ENCODE results near the gene PCDHGA7. TPM values are rescaled to one million over a fixed set of nuclear protein-coding genes. Genes with fewer than 3 reads are reported as not detected.

The PCDHGA7 gene
- total RNA-seq, 1 experiment from 2014 or later: 1.0 TPM

DNA sequence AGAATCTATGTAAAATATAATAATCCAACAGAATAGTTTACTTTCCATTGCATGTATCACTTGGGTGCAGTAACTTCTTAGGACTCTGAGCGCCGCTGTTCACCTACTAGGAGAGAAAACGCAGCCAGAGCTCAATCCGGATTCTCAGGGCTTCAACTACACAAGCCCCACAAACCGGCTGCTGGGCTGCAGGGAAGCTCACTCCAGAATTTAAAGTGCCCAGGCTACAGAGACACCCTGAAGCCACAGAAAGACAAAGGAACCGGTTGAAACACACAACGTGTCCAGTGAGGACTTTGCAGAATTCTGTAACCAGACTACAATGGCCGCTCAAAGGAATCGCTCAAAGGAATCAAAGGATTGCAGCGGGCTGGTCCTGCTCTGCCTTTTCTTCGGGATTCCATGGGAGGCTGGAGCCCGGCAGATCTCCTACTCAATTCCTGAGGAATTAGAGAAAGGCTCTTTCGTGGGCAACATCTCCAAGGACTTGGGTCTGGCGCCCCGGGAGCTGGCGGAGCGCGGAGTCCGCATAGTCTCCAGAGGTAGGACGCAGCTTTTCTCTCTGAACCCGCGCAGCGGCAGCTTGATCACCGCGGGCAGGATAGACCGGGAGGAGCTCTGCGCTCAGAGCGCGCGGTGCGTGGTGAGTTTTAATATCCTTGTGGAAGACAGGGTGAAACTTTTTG is 30.5 kb downstream of the PCDHGA7 start, which contains the start of gene PCDHGA10:
Gene PCDHGA10, plus strand, starts transcription at position 134 of the 686 bp plus-strand sequence. Its CDS starts 189 bp downstream, at position 323.

DNA sequence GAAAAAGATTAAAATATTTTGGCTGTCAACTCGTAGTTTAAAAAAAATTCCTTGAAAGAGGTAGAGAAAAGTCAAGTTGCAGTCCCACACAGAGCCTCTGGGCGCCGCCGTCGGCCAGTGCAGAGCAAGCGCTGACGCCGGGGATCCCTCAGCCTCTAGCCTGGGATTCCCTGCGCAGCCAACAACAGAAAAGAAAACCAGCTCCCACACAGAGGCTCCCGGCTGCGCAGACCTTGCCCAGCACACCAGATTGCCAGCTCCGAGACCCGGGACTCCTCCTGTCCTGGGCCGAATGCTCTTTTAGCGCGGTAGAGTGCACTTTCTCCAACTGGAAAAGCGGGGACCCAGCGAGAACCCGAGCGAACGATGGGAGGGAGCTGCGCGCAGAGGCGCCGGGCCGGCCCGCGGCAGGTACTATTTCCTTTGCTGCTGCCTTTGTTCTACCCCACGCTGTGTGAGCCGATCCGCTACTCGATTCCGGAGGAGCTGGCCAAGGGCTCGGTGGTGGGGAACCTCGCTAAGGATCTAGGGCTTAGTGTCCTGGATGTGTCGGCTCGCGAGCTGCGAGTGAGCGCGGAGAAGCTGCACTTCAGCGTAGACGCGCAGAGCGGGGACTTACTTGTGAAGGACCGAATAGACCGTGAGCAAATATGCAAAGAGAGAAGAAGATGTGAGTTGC is 35.1 kb downstream of the PCDHGA7 start, which contains the start of gene PCDHGB7:
Gene PCDHGB7, plus strand, starts transcription at position 184 of the 679 bp plus-strand sequence. Its CDS starts 183 bp downstream, at position 367.

DNA sequence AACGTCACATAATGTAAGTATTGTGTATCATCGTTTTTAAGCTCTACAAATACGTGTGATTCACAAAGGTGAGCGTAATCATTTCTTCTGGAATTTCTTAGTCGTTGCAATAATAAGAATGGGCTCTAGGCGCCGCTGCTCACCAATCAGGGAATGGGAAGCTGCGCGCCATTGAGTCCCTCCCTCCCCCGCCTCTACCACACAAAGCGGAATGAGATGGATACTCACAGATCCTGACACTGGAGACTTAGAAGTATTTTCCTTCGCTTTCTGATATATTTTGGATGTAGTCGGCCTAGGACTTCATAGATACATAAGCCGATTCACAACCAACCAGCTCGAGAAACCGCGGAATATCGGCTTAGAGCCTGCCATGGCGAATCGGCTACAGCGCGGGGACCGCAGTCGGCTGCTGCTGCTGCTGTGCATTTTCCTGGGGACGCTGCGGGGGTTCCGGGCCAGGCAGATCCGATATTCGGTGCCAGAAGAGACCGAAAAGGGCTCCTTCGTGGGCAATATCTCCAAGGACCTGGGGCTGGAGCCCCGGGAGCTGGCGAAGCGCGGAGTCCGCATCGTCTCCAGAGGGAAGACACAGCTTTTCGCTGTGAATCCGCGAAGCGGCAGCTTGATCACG is 38.4 kb downstream of the PCDHGA7 start, which contains the start of gene PCDHGA11:
Gene PCDHGA11, plus strand, starts transcription at position 197 of the 634 bp plus-strand sequence. Its CDS starts 177 bp downstream, at position 374.

DNA sequence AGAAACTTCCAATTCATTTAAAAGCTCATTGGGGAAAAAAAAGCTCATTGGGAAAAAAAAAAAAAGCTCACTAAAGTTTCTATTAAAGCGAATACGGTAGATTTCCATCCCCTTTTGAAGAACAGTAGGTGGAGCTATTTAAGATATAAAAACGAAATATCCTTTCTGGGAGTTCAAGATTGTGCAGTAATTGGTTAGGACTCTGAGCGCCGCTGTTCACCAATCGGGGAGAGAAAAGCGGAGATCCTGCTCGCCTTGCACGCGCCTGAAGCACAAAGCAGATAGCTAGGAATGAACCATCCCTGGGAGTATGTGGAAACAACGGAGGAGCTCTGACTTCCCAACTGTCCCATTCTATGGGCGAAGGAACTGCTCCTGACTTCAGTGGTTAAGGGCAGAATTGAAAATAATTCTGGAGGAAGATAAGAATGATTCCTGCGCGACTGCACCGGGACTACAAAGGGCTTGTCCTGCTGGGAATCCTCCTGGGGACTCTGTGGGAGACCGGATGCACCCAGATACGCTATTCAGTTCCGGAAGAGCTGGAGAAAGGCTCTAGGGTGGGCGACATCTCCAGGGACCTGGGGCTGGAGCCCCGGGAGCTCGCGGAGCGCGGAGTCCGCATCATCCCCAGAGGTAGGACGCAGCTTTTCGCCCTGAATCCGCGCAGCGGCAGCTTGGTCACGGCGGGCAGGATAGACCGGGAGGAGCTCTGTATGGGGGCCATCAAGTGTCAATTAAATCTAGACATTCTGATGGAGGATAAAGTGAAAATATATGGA is 48.0 kb downstream of the PCDHGA7 start, which contains the start of gene PCDHGA12:
Gene PCDHGA12, plus strand, starts transcription at position 176 of the 782 bp plus-strand sequence. Its CDS starts 253 bp downstream, at position 429.

Other genes with a start within 250 kb of the PCDHGA7 start
- 1.2 to 2.1 TPM (median 1.4 TPM) in 5 replicates for gene PCDHB5, start 247.5 kb upstream of the PCDHGA7 start, total RNA-seq (2022; extraction: Qiagen RNA extraction; ENCODE audit: low read depth)
- 0.62 to 1.1 TPM (median 0.85 TPM) in 5 replicates for gene PCDHB6, start 232.7 kb upstream of the PCDHGA7 start, total RNA-seq (2022; extraction: Qiagen RNA extraction; ENCODE audit: low read depth)
- gene PCDHB7, start 210.1 kb upstream of the PCDHGA7 start, total RNA-seq (2022; extraction: Qiagen RNA extraction; ENCODE audit: low read depth): 0.06 TPM in 1 of 5 replicates, not detected in the others
- 0.20 to 0.40 TPM (median 0.37 TPM) in 4 of 5 replicates, not detected in the other for gene PCDHB8, start 205.0 kb upstream of the PCDHGA7 start, total RNA-seq (2022; extraction: Qiagen RNA extraction; ENCODE audit: low read depth)
- gene PCDHB16, start 200.4 kb upstream of the PCDHGA7 start, total RNA-seq (2022; extraction: Qiagen RNA extraction; ENCODE audit: low read depth): 0.05 to 0.11 TPM (median 0.05 TPM) in 3 of 5 replicates, not detected in the others
- not detected in 5 replicates for gene PCDHB9, start 195.6 kb upstream of the PCDHGA7 start, total RNA-seq (2022; extraction: Qiagen RNA extraction; ENCODE audit: low read depth)
- not detected in 5 replicates for gene PCDHB10, start 190.4 kb upstream of the PCDHGA7 start, total RNA-seq (2022; extraction: Qiagen RNA extraction; ENCODE audit: low read depth)
- 0.05 to 0.20 TPM (median 0.08 TPM) in 4 of 5 replicates, not detected in the other for gene PCDHB11, start 183.1 kb upstream of the PCDHGA7 start, total RNA-seq (2022; extraction: Qiagen RNA extraction; ENCODE audit: low read depth)
- not detected in 5 replicates for gene PCDHB12, start 174.0 kb upstream of the PCDHGA7 start, total RNA-seq (2022; extraction: Qiagen RNA extraction; ENCODE audit: low read depth)
- 0.06 to 0.20 TPM (median 0.08 TPM) in 4 of 5 replicates, not detected in the other for gene PCDHB13, start 168.8 kb upstream of the PCDHGA7 start, total RNA-seq (2022; extraction: Qiagen RNA extraction; ENCODE audit: low read depth)
- gene PCDHB14, start 159.4 kb upstream of the PCDHGA7 start, total RNA-seq (2022; extraction: Qiagen RNA extraction; ENCODE audit: low read depth): 0.11 to 0.13 TPM in 2 of 5 replicates, not detected in the others
- gene PCDHB15, start 137.3 kb upstream of the PCDHGA7 start, total RNA-seq (2022; extraction: Qiagen RNA extraction; ENCODE audit: low read depth): 0.09 to 0.14 TPM in 2 of 5 replicates, not detected in the others
- not detected in 5 replicates for gene SLC25A2, start 78.7 kb upstream of the PCDHGA7 start, total RNA-seq (2022; extraction: Qiagen RNA extraction; ENCODE audit: low read depth)
- 59.2 to 89.1 TPM (median 72.2 TPM) in 5 replicates for gene TAF7, start 62.0 kb upstream of the PCDHGA7 start, total RNA-seq (2022; extraction: Qiagen RNA extraction; ENCODE audit: low read depth)
- 0.22 to 0.40 TPM (median 0.30 TPM) in 5 replicates for gene PCDHGA1, start 52.2 kb upstream of the PCDHGA7 start, total RNA-seq (2022; extraction: Qiagen RNA extraction; ENCODE audit: low read depth)
- 0.37 to 0.79 TPM (median 0.54 TPM) in 5 replicates for gene PCDHGA2, start 44.0 kb upstream of the PCDHGA7 start, total RNA-seq (2022; extraction: Qiagen RNA extraction; ENCODE audit: low read depth)
- not detected in 5 replicates for gene PCDHGA3, start 38.9 kb upstream of the PCDHGA7 start, total RNA-seq (2022; extraction: Qiagen RNA extraction; ENCODE audit: low read depth)
- gene PCDHGB1, start 32.6 kb upstream of the PCDHGA7 start, total RNA-seq (2022; extraction: Qiagen RNA extraction; ENCODE audit: low read depth): 1.1 to 1.9 TPM (median 1.8 TPM) in 5 replicates
- gene PCDHGA4, start 27.7 kb upstream of the PCDHGA7 start, total RNA-seq (2022; extraction: Qiagen RNA extraction; ENCODE audit: low read depth): 0.11 to 0.23 TPM (median 0.17 TPM) in 5 replicates
- gene PCDHGB2, start 22.7 kb upstream of the PCDHGA7 start, total RNA-seq (2022; extraction: Qiagen RNA extraction; ENCODE audit: low read depth): 0.11 to 0.17 TPM (median 0.15 TPM) in 3 of 5 replicates, not detected in the others
- gene PCDHGA5, start 18.6 kb upstream of the PCDHGA7 start, total RNA-seq (2022; extraction: Qiagen RNA extraction; ENCODE audit: low read depth): 0.09 to 0.21 TPM (median 0.18 TPM) in 5 replicates
- gene PCDHGB3, start 12.5 kb upstream of the PCDHGA7 start, total RNA-seq (2022; extraction: Qiagen RNA extraction; ENCODE audit: low read depth): 0.12 to 0.29 TPM (median 0.27 TPM) in 5 replicates
- 0.05 to 0.29 TPM (median 0.20 TPM) in 5 replicates for gene PCDHGA6, start 8.9 kb upstream of the PCDHGA7 start, total RNA-seq (2022; extraction: Qiagen RNA extraction; ENCODE audit: low read depth)
- 0.74 to 1.1 TPM (median 0.90 TPM) in 5 replicates for gene PCDHGB4, start 5.0 kb downstream of the PCDHGA7 start, total RNA-seq (2022; extraction: Qiagen RNA extraction; ENCODE audit: low read depth)
- 0.02 to 0.06 TPM (median 0.04 TPM) in 3 of 5 replicates, not detected in the others for gene PCDHGA8, start 9.9 kb downstream of the PCDHGA7 start, total RNA-seq (2022; extraction: Qiagen RNA extraction; ENCODE audit: low read depth)
- 1.9 to 2.5 TPM (median 2.1 TPM) in 5 replicates for gene PCDHGB5, start 15.2 kb downstream of the PCDHGA7 start, total RNA-seq (2022; extraction: Qiagen RNA extraction; ENCODE audit: low read depth)
- gene PCDHGA9, start 20.0 kb downstream of the PCDHGA7 start, total RNA-seq (2022; extraction: Qiagen RNA extraction; ENCODE audit: low read depth): 0.09 TPM in 1 of 5 replicates, not detected in the others
- gene PCDHGB6, start 25.3 kb downstream of the PCDHGA7 start, total RNA-seq (2022; extraction: Qiagen RNA extraction; ENCODE audit: low read depth): 0.07 to 0.12 TPM (median 0.08 TPM) in 4 of 5 replicates, not detected in the other
- not detected in 5 replicates for gene PCDHGA10, start 30.2 kb downstream of the PCDHGA7 start, total RNA-seq (2022; extraction: Qiagen RNA extraction; ENCODE audit: low read depth)
- gene PCDHGB7, start 34.9 kb downstream of the PCDHGA7 start, total RNA-seq (2022; extraction: Qiagen RNA extraction; ENCODE audit: low read depth): 0.05 to 0.08 TPM (median 0.06 TPM) in 3 of 5 replicates, not detected in the others
- gene PCDHGA11, start 38.3 kb downstream of the PCDHGA7 start, total RNA-seq (2022; extraction: Qiagen RNA extraction; ENCODE audit: low read depth): 0.05 to 0.07 TPM in 2 of 5 replicates, not detected in the others
- not detected in 5 replicates for gene PCDHGA12, start 47.8 kb downstream of the PCDHGA7 start, total RNA-seq (2022; extraction: Qiagen RNA extraction; ENCODE audit: low read depth)
- 5.1 to 7.1 TPM (median 6.4 TPM) in 5 replicates for gene PCDHGC3, start 93.2 kb downstream of the PCDHGA7 start, total RNA-seq (2022; extraction: Qiagen RNA extraction; ENCODE audit: low read depth)
- not detected in 5 replicates for gene PCDHGC4, start 102.3 kb downstream of the PCDHGA7 start, total RNA-seq (2022; extraction: Qiagen RNA extraction; ENCODE audit: low read depth)
- not detected in 5 replicates for gene PCDHGC5, start 106.3 kb downstream of the PCDHGA7 start, total RNA-seq (2022; extraction: Qiagen RNA extraction; ENCODE audit: low read depth)
- gene DIAPH1, start 236.3 kb downstream of the PCDHGA7 start, total RNA-seq (2022; extraction: Qiagen RNA extraction; ENCODE audit: low read depth): 91.5 to 99.5 TPM (median 94.4 TPM) in 5 replicates